GM21528 (cell line): ENCODE data around the gene MYO15B.

Source experiments
- ATAC-seq: cut with Tn5 transposase; IDR thresholded peaks from one replicate; pipeline ENCODE4 v1.9.1; 2021; ENCODE audit warnings: mild to moderate bottlenecking, moderate library complexity; ENCODE audit not compliant: unreplicated experiment, low FRiP score

The MYO15B gene

DNA sequence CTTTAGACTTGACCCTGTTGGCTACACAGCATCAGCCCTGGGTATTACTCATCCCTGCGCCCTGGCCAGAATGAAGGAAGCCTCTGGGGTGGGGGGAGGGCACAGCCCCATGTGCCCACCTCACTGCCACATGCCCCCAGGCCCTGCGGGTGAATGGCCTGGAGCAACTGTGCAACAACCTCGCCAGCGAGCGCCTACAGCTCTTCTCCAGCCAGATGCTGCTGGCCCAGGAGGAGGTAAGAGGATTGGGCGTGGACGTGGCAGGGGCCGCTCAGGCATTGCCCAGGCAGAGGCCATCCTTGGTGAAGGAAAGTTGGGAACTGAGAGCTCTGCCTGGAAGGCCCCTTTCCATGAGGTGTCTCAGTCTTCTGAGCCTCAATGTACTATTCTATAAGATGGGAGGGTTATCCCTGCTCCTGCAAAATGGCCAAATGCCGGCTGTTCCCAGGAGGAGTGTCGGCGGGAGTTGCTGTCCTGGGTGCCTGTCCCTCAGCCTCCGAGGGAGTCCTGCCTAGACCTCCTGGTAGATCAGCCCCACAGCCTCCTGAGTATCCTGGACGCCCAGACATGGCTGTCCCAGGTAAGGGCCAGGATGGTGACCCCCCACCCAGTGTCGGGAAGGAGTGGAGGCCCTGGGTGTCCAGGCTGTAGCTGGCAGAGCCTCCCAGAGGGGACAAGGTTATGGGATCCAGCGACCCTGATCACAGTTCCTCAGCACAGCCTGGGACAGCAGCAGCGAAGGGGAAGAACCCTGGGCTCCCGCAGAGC lies 8.9 kb downstream of the MYO15B start:
- no peak for ATAC-seq

DNA sequence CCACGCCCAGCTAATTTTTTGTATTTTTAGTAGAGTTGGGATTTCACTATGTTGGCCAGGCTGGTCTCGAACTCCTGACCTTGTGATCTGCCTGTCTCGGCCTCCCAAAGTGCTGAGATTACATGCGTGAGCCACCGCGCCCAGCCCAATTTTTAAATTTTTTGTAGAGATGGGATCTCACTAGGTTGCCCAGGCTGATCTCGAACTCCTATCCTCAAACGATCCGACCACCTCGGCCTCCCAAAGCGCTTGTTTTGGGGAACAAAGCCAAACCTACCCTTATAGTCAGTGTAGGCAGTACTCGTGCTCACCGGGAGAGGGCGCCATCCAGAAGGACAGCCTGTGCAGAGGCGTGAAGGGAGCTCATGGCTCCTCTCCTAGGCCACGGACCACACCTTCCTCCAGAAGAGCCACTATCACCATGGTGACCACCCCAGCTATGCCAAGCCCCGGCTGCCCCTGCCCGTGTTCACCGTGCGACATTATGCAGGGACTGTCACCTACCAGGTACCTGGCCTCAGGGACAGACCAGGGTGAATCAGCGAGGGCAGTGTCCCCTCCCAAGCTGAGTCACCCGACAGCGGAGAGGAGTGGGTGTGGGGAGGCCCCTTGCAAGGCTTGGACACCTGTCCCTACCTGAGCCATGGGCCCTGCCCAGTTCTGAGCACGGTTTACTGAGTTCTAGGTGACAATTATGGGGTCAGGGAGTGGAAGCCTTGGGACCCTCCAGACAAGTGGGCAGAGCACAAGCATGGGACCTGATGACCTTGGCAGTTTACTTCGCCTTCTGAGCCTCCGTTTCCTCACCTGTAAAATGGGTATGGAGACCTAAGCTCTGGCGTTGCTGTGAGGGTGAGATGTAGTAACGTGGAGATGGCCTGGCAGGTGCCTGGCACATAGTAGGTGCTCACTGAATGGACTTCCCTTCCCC lies 13.7 kb downstream of the MYO15B start:
- ATAC-seq: no peak

DNA sequence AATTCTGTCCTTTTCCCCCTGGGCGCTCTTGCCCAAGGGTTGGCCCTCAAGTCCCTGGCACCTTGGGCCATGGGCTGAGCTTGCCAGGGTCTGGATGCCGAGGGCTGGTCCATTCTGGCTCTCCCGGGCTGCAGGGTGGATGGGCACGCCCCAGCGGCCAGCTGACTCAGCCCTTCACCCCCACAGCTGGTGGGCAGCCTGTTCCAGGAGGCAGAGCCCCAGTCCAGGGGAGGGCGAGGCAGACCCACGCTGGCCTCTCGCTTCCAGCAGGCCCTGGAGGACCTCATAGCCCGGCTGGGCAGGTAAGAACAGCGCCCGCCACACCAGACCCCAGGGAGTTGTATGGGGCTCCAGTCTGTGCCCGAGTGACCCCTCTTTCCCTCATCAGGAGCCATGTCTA lies 15.0 kb downstream of the MYO15B start:
- no peak for ATAC-seq

DNA sequence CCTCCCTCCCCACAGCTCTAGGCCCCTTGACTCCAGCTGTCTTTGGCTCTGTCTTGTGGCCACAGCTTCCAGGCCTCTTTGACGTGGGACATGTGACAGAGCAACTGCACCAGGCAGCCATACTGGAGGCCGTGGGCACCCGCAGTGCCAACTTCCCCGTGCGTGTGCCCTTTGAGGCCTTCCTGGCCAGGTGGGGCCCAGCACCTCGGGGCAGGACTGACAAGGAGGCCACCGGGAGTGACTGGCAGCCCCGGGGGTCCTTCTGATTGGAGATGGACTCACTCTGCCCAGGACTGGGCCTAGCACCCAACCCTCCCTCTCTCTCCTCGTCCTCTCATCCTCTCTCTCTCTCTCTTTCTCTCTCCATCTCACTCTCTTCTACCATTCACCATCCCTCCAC lies 15.5 kb downstream of the MYO15B start:
- ATAC-seq: no peak

DNA sequence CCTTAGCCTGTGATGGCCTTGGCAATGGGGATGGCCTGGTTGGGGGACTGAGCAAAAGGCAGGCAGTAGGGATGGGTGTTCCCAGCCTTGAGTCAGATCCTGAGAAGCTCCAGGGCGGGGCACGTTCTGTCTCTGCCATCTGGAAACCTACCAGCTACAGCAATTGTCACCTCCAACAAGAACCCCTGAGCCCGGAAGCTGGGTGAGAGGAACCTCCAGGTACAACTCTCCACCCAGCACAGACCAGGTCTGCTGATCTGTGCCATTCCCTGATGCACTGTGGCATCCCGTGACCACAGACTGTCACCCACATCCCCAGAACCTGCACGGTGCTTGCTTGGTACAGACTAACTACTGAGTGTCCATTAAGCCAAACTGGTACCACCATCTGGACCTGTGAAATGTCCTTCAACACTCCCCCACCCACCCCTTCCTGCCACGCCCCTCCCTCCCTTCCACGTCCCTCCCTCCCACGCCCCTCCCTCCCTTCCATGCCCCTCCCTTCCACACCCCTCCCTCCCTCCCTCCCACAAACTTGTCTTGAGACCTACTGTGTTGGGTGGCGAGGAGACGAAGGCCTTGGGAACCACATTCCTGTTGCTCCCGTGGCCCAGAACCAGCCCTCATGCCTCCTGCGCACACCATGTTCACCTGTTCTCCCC lies 16.6 kb downstream of the MYO15B start:
- no peak for ATAC-seq

DNA sequence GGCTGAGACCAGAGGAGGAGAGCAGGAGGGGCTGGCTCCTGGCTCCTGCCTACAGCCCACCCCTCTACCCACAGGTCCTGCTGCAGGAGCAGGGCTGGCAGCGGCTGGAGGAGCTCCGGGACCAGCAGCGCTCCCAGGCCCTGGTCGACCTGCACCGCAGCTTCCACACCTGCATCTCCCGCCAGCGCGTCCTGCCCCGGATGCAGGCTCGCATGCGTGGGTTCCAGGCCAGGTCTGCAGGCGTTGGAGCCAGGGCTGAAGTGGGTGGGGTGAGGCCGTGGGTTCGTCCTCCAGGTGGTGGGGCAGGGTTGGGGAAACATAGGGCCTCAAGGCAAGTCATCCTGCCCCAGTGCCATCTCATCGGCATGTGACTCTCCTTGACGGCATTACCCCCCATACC lies 18.2 kb downstream of the MYO15B start:
- ATAC-seq: no peak

DNA sequence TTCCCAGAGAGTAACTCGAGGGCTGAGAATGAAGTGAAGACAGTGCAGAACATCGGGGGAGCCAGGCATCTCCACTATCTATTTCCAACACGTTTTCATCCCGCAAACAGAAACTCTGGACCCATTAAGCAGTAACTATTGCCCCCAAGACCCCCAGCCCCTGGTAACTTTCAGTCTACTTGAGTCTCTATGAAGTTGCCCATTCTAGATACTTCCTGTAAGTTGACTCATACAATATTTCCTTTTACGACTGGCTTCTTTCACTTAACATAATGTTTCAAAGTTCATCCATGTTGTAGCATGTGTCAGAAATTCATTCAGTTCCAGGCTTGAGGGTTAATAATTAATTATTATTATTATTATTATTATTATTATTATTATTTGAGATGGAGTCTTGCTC lies 19.5 kb downstream of the MYO15B start:
- ATAC-seq: no peak

DNA sequence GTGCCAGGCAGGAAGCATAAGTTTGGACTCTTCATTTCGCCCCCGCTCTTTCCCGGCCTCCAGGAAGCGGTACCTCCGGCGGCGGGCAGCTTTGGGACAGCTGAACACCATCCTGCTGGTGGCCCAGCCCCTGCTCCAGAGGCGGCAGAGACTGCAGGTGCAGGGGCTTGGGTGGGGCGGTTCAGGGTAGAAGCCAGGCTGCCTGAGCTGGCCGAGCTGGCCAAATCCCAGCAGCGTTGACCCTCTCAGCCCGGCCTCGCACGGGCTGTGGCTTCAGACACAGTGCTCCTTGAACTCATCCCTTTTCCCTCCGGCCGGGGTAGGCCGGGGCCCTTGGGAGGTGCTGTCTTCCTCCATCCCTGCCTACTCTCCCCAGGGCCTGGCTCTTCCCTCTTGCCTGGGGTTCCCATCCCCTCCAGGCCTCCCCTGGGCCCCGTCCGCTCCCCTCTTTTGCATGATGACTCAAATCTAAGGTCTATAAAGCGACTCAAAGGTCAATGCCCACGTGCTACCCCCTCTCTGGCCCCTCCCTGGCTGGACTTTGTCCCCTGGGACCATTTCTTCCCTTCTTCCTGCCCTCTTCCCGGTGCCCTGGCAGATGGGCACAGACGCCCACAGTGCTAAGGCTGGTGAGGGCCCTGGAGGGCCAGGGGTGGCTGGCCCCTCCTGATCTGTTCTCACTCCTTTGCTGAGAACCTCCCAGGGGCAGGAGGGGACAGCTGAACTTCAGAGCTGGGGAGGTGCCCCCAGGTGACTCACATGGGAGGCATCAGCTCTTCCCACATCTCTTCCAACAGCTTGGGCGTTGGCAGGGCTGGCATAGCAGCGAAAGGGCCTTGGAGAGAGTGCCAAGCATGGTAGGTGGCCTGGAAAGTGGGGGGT lies 22.7 kb downstream of the MYO15B start:
- no peak for ATAC-seq

DNA sequence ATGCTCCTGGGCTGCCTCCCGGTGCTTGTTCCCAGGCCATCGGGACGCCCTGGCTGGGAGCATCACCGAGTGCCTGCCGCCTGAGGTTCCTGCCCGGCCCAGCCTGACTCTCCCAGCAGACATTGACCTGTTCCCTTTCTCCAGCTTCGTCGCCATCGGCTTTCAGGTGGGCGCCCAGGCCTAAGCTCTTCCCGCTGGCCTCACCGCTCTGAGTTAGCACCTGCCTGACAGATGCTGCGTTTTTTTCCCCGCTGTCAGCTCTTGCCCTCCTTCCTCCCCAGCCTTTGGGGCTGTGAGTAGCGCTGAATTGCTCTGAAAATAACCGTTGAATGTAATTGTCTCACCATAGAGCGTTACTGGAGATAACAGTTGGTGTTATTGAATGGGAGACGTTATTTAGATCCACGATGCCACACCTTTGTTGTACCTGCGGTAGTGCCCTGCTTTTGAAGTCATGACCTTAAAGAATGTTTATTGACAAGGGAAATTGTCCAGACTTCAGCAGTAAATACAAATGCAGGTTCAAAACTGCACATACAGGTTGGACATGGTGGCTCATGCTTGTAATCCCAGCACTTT lies 24.3 kb downstream of the MYO15B start:
- ATAC-seq: no peak

DNA sequence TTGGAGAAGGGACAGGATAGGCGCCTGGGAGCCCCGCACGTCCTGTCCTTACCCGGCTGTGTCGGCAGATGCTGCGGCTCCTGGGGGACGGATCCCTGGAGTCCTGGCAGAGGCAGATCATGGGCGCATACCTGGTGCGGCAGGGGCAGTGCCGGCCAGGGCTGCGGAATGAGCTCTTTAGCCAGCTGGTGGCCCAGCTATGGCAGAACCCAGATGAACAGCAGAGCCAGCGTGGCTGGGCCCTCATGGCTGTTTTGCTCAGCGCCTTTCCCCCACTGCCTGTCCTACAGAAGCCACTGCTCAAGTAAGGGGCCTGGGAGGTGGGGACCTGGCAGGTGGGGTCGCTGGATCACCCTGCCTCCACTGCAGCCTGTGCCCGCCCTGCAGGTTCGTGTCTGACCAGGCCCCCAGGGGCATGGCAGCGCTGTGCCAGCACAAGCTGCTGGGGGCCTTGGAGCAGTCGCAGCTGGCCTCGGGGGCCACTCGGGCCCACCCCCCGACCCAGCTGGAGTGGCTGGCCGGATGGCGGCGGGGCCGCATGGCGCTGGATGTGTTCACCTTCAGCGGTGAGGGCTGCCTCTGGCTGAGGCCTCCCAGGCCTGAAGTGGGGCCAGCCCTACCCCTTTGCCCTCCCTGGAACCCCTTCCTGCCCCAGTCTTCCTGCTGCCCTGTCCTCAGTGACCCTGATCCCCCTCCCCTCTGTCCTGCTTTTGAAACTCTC lies 25.5 kb downstream of the MYO15B start:
- no peak for ATAC-seq

DNA sequence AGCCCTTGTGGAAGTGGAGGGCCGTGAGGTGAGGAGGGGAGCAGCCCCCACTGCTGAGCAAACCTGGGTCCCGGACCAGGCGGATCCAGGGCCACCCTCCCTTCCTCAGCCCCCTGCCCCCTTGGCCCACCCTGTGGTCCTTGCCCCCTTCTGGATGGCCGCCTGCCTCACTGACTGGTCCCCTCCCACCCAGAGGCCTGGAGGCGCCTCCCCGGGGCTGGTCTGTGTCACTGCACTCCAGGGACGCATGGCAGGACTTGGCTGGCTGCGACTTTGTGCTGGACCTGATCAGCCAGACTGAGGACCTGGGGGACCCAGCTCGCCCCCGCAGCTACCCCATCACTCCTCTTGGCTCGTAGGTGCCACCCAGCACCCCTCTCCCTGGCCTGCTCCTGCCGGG lies 26.4 kb downstream of the MYO15B start:
- no peak for ATAC-seq

DNA sequence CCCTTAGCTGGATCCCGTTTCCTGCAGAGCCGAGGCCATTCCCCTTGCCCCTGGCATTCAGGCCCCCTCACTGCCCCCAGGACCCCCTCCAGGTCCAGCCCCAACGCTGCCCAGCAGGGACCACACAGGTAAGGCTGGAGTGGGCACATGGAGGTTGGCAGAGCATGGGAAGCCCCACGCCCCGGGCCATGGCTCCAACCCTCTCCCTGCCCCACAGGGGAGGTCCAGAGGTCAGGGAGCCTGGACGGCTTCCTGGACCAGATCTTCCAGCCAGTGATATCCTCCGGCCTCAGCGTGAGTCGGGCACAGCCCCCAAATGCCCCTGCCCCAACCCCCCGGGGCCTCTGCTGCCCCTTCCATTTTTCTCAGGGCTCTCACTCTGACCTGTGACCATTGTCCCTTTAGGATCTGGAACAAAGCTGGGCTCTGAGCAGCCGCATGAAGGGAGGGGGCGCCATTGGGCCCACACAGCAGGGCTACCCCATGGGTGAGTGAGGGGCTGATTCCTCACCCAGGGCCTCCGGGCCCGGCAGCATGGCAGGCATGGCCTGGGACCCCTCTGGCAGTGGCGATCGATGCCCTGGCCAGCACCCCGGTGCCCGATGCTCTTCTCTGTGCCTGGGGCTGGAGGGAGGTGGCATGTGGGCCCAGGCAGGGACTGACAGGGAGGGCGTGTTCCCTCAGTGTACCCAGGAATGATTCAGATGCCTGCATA lies 27.1 kb downstream of the MYO15B start:
- ATAC-seq: no peak

DNA sequence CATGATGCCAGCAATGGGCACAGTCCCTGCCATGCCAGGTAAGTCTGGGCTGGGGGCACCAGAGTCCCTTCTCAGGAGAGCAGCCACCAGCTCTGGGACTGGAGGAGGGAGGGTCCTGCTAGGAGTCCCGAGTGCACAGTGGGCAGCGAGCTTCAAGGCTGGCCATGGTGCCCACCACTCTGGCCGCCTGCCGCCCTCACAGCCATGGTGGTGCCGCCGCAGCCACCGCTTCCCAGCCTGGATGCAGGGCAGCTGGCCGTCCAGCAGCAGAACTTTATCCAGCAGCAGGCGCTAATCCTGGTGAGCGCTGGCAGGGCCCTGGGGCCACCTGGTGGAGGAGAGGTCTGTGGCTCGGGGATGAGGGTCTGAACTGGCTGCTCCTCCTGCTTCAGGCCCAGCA lies 27.7 kb downstream of the MYO15B start:
- no peak for ATAC-seq

DNA sequence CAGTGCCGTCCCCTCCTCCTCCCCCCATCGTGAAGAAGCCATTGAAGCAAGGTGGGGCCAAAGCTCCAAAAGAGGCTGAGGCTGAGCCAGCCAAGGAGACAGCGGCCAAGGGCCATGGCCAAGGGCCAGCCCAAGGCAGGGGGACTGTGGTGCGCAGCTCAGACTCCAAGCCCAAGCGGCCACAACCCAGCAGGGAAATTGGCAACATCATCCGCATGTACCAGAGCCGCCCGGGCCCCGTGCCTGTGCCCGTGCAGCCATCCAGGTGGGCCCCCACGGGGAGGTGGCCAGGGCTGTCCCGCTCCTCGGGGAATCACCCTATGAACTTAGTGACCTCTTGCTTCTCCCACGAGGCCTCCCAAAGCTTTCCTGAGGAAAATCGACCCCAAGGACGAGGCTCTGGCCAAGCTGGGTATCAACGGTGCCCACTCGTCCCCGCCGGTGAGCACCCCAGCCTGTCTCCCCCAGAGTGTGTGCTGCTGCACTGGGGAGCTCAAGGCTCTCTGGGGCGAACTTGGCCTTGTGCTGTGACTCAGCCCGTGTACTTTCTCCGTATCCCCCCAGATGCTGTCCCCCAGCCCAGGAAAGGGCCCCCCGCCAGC lies 29.0 kb downstream of the MYO15B start:
- ATAC-seq: no peak

DNA sequence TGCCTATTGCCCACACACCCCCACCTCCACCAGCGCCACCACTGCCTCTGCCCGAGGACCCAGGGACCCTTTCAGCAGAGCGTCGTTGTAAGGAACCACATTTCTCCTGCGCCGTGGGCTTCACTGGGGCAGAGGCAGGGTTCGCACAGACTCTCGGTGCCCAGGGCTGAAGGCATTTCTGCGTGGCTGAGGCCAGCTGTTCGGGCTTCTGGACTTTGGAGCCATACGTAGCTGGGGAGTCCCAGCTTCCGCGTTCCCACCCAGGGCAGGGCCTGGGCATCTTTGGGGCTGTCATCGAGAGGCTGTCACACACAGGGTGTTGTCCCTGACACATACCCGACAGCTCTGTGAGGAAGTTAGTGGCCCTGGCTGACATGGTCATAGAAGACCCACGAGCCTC lies 29.6 kb downstream of the MYO15B start:
- ATAC-seq: no peak

DNA sequence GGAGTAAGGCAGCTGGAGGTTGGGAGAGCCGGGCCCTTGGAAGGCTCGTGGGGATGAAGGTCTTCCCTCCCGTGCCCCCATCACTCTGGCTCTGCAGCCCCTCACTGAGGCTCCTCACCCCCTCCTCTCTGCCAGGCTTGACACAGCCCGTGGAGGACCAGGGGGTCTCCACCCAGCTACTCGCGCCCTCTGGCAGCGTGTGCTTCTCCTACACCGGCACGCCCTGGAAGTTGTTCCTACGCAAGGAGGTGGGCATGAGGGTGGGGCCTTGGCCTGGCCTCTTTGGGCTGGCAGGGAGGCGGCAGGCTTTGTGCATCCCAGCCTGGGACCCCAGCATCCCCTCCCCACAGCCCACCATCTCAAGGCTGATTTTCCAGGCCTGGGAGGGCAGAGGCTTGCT lies 30.1 kb downstream of the MYO15B start:
- ATAC-seq: no peak

DNA sequence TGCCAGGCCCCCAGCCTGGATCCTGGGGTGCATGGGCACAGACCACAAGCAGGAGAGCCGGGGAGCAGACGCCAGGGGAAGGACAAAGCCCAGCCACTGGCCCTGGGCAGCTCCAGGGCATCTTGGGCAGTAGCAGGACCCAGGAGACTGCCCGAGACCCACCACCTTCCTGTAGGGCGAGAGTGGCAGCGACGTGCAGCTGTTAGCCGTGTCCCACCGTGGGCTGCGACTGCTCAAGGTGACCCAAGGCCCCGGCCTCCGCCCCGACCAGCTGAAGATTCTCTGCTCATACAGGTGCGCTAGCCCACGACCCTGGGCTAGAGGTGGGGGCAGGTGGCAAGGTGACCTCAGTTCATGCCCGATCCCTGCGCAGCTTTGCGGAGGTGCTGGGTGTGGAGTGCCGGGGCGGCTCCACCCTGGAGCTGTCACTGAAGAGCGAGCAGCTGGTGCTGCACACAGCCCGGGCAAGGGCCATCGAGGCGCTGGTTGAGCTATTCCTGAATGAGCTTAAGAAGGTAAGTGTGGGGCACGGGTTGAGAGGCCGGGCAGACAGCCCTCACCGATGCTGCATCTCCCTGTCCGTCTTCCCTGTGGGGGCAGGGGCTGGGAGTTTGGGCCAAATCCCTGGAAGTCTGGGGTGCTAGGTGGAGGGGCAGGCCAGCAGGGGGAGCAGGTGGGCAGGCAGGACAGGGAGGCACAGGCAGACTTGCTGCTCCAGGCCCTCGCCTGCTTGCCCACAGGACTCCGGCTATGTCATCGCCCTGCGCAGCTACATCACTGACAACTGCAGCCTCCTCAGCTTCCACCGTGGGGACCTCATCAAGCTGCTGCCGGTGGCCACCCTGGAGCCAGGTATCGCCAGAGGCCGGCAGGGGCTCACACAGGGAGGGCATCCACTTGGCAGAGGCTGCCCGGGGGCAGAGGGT lies 32.2 kb downstream of the MYO15B start:
- no peak for ATAC-seq
